HCT116 (cell line): ENCODE results near the gene P2RX3. TPM values are rescaled to one million over a fixed set of nuclear protein-coding genes. Genes with fewer than 3 reads are reported as not detected.

Experiments
- ATAC-seq: fragments of 200-7000 bp; cut with Tn5 transposase; 2 replicates; pipeline ENCODE4 v1.9.1; 2020; ENCODE audit warnings: mild to moderate bottlenecking, moderate library complexity
- BruUV-seq: library from RNA; stranded (reverse); fragments of 400-500 nt; replicated peaks from 2 replicates; lab custom pipeline; 2021; lab: Mats Ljungman, UMichigan
- CTCF ChIA-PET: fragments of 300-600 bp; sonication (Branson Sonifier 250); formaldehyde crosslinking; loops from one replicate; lab custom pipeline; 2021; ENCODE audit warnings: antibody characterized with exemption; lab: Charles Lee
- POLR2A ChIA-PET: fragments of 300-600, 350-600 bp; sonication (Branson Sonifier 250); formaldehyde crosslinking; loops from one replicate; lab custom pipeline; 2021; ENCODE audit warnings: antibody characterized with exemption; lab: Charles Lee
- RAD21 ChIA-PET, 2 experiments: fragments of 300-600 bp; sonication (Branson Sonifier 250); formaldehyde crosslinking; loops; one replicate each; lab custom pipeline; 2023; ENCODE audit warnings: low total read pairs in 2 of 2; ENCODE audit not compliant: uncharacterized antibody in 2 of 2, unreplicated experiment in 2 of 2, low non-redundant PET in 1 of 2; lab: Charles Lee
- DNase-seq: peaks from one replicate; pipeline ENCODE4 v3.0.0-alpha.2; 2010; ENCODE audit warnings: low read depth, low spot score
- H2AFZ ChIP-seq: fragments of 200-600 bp; shearing (Covaris generic), sonication (generic); 2 replicates; pipeline ENCODE4 v1.6.1; 2017; ENCODE audit warnings: low read depth, mixed run types, mixed read lengths, antibody characterized with exemption, low read length; ENCODE audit not compliant: poor library complexity, severe bottlenecking
- H3K27ac ChIP-seq: 2 replicates; pipeline ENCODE4 v1.5.1; 2012; ENCODE audit warnings: low read depth, low read length
- H3K27me3 ChIP-seq: fragments of 200-600 bp; sonication (generic); 2 replicates; pipeline ENCODE4 v1.6.1; 2016; ENCODE audit warnings: mixed run types, low read length, mixed read lengths; ENCODE audit not compliant: insufficient read depth
- H3K36me3 ChIP-seq, 2 experiments: fragments of 200-500 bp in 1 of 2; fragments of 200-600 bp in 1 of 2; sonication (Bioruptor generic) in 1 of 2; sonication (generic) in 1 of 2; 2 replicates each; pipeline versions ENCODE4 v1.5.1 to v1.6.1; 2014 to 2016; ENCODE audit warnings: low read length in 2 of 2, inconsistent platforms in 1 of 2, mixed read lengths in 1 of 2, mixed run types in 1 of 2; ENCODE audit not compliant: insufficient read depth in 2 of 2, control insufficient read depth in 1 of 2
- H3K4me1 ChIP-seq, 2 experiments: fragments of 200-600 bp in 1 of 2; sonication (generic) in 1 of 2; 2 replicates each; pipeline versions ENCODE4 v1.5.1 to v1.6.1; 2012 to 2017; ENCODE audit warnings: low read length in 2 of 2, inconsistent platforms in 1 of 2, mild to moderate bottlenecking in 1 of 2, mixed read lengths in 1 of 2, mixed run types in 1 of 2, moderate library complexity in 1 of 2; ENCODE audit not compliant: insufficient read depth in 2 of 2, control insufficient read depth in 1 of 2
- H3K4me2 ChIP-seq: fragments of 200-600 bp; sonication (generic); 2 replicates; pipeline ENCODE4 v1.6.1; 2017; ENCODE audit warnings: mixed run types, low read length, mixed read lengths
- H3K4me3 ChIP-seq, 2 experiments: fragments of 200-600 bp in 1 of 2; sonication (generic) in 1 of 2; replicated peaks in 1 of 2; 2 replicates each; pipeline ENCODE4 v1.5.1; 2011 to 2016; ENCODE audit warnings: low read length in 2 of 2, control low read depth in 1 of 2, low read depth in 1 of 2, mild to moderate bottlenecking in 1 of 2, mixed read lengths in 1 of 2, mixed run types in 1 of 2
- H3K79me2 ChIP-seq: fragments of 200-600 bp; sonication (generic); 2 replicates; pipeline ENCODE4 v1.6.1; 2017; ENCODE audit warnings: mild to moderate bottlenecking, mixed run types, low read length, moderate library complexity, mixed read lengths; ENCODE audit not compliant: insufficient read depth
- H3K9ac ChIP-seq: fragments of 200-600 bp; sonication (generic); 2 replicates; pipeline ENCODE4 v1.6.1; 2016; ENCODE audit warnings: low read length, mixed read lengths
- H3K9me2 ChIP-seq: fragments of 200-600 bp; sonication (generic), shearing (Covaris generic); 2 replicates; pipeline ENCODE4 v1.6.1; 2017; ENCODE audit warnings: mixed run types, mild to moderate bottlenecking, moderate library complexity; ENCODE audit not compliant: insufficient read depth
- H3K9me3 ChIP-seq, 2 experiments: fragments of 200-500 bp in 1 of 2; fragments of 200-600 bp in 1 of 2; sonication (Bioruptor generic) in 1 of 2; sonication (generic) in 1 of 2; 2 replicates each; pipeline ENCODE4 v1.6.1; 2014 to 2017; ENCODE audit warnings: low read length in 2 of 2, mixed read lengths in 2 of 2, inconsistent platforms in 1 of 2, low read depth in 1 of 2, mild to moderate bottlenecking in 1 of 2, mixed run types in 1 of 2, moderate library complexity in 1 of 2; ENCODE audit not compliant: control insufficient read depth in 1 of 2, insufficient read depth in 1 of 2
- H4K20me1 ChIP-seq: fragments of 200-600 bp; sonication (generic), shearing (Covaris generic); 2 replicates; pipeline ENCODE4 v1.6.1; 2017; ENCODE audit warnings: mixed run types, mild to moderate bottlenecking, moderate library complexity; ENCODE audit not compliant: insufficient read depth
- CTCF ChIP-seq, 3 experiments: fragments of 200-600 bp in 1 of 3; sonication (generic) in 1 of 3; IDR thresholded peaks in 2 of 3; conservative IDR thresholded peaks in 1 of 3; 2 replicates each; pipeline ENCODE4 v1.5.1; 2012 to 2017; ENCODE audit warnings: low read depth in 2 of 3, low read length in 2 of 3, antibody characterized with exemption in 1 of 3, borderline replicate concordance in 1 of 3, control low read depth in 1 of 3, mild to moderate bottlenecking in 1 of 3, mixed read lengths in 1 of 3, mixed run types in 1 of 3, moderate library complexity in 1 of 3; ENCODE audit not compliant: insufficient read depth in 1 of 3
- ELF1 ChIP-seq: IDR thresholded peaks from 2 replicates; pipeline ENCODE4 v1.6.1; 2012; ENCODE audit warnings: low read depth, borderline replicate concordance
- FOSL1 ChIP-seq: IDR thresholded peaks from 2 replicates; pipeline ENCODE4 v1.6.1; 2012; ENCODE audit warnings: low read depth
- POLR2AphosphoS5 ChIP-seq: IDR thresholded peaks from 2 replicates; pipeline ENCODE4 v1.6.1; 2011; ENCODE audit warnings: mild to moderate bottlenecking, low read depth, low read length, moderate library complexity
- RAD21 ChIP-seq: IDR thresholded peaks from 2 replicates; pipeline ENCODE4 v1.6.1; 2012; ENCODE audit warnings: low read depth, mild to moderate bottlenecking
- SRF ChIP-seq: IDR thresholded peaks from 2 replicates; pipeline ENCODE4 v1.6.1; 2012; ENCODE audit warnings: low read depth
- YY1 ChIP-seq: IDR thresholded peaks from 2 replicates; pipeline ENCODE4 v1.6.1; 2011; ENCODE audit warnings: low read length, low read depth, moderate library complexity, mild to moderate bottlenecking; ENCODE audit not compliant: insufficient replicate concordance; ENCODE audit errors: extremely low read depth
- intact Hi-C: fragments of 100-400 bp; cut with micrococcal nuclease; formaldehyde crosslinking; loops from 2 replicates; pipeline ENCODE4 v1.10.0; 2022
- total RNA-seq: library from RNA; stranded (reverse); gene quantifications from one replicate; pipeline ENCODE4 v1.2.1, GENCODE V29; 2021; ENCODE audit not compliant: unreplicated experiment

The P2RX3 gene
- total RNA-seq, 1 experiment from 2014 or later, result not detected

- no peak for TF ChIP-seq YY1
- no peak for TF ChIP-seq FOSL1
- TF ChIP-seq POLR2AphosphoS5, result no peak
- TF ChIP-seq ELF1, result no peak
Measured at GRCh38 chr11:57345555-57346211, 7.5 kb downstream of the P2RX3 start (continued).

GRCh38 chr11:57347336-57347735 is 9.2 kb downstream of the P2RX3 start:
- Histone ChIP-seq H3K36me3 (no peaks in the 10 kb centered on the region), H2AFZ (no peak overlapping the region), H4K20me1 (no peaks in the 10 kb centered on the region), H3K27me3 (no peaks in the 10 kb centered on the region), H3K9me3 (no peaks in the 10 kb centered on the region), H3K9ac (no peak overlapping the region), H3K4me1 (peaks cover 3 to 19% of the 10 kb centered on the region in 2 experiments; a peak in 3 of 4 replicates), H3K4me2 (no peak overlapping the region), H3K9me2 (no peaks in the 10 kb centered on the region), H3K27ac (no peak overlapping the region), H3K4me3 (no peak overlapping the region), H3K79me2 (no peaks in the 10 kb centered on the region)
- no peak for TF ChIP-seq SRF
- TF ChIP-seq RAD21, result no peak
- TF ChIP-seq CTCF (IDR thresholded peaks at IDR 0.05 in 2 of 3, conservative IDR thresholded peaks at IDR 0.05 in 1 of 3; ENCODE audit: borderline replicate concordance in 1 of 3, insufficient read depth in 1 of 3, low read depth in 2 of 3, low read length in 2 of 3), result no peak
- intact Hi-C loops, result loop anchor here (5.0 kb wide), 3 partner anchors 110 to 555 kb away; no protein-coding TSS in a partner anchor
- DNase-seq (no peak), ATAC-seq (no peak)
- ChIA-PET POLR2A (no interaction called here), RAD21 (no interaction called here), CTCF (interaction anchor here (1.1 to 2.1 kb wide), 3 partner anchors 294 to 1158 kb away, joined by 3 to 28 read pairs (median 4); no protein-coding TSS in a partner anchor)
- BruUV-seq, result no TSS peak
